HG03432 (cell line): Measurements from ENCODE around the gene SMARCA5.
A peak's percentile ranks its signal among the peaks of the same experiment; 100 is the strongest.

Source experiments
- ATAC-seq: cut with Tn5 transposase; IDR thresholded peaks from one replicate; pipeline ENCODE4 v1.9.1; 2021; ENCODE audit warnings: mild to moderate bottlenecking, moderate library complexity; ENCODE audit not compliant: unreplicated experiment

Gene SMARCA5

DNA sequence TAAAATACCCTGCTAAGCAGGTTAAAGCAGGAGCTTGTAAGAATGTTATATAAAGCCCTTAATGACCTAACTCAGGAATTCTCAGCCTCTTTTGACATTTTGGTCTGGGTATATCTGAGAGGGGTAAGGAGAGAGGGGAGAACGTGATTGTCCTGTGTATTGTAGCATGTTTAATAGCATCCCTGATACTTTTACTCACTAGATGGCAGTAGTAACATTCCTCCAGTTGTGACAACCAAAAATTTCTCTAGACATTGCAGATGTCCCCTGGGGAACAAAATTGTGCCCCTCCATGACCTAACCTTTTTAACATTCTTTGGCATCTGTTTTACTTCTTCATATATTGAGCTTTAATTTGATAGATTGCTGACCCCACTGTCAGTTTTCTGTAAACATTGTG, 17.9 kb downstream of the SMARCA5 start:
- ATAC-seq, result peak; percentile 63

DNA sequence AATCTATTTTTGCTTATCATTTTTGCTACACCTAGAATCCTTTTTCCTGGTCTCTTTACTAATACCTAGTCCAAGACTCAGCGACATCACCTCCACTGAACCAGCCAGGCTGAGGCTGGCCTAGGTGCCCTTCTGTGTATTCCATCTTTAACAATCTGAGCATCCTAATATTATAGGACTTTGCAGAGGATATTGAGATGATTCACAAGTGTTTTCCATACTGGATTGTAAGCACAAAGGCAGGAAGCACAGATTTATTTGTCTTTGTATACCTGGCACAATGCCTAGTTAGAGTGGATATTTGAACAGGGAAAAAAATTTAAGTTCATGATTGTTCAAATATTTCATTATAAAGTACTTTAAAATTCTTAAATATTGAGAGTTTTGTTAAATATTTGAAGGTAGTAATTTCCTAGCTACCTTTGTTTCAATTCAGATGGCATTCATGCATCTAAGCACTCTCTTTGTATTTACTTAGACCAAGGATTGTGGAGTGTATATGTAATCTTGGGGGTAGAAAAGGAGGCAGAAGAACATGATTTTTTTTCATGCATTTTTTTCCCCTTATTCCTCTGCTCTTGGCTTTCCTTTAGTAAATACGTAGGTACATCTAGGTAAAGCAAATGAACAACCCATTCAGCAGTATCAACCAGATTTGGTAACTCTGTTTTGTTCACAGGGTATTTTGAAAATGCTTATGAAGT, 18.4 kb downstream of the SMARCA5 start:
- no peak for ATAC-seq

DNA sequence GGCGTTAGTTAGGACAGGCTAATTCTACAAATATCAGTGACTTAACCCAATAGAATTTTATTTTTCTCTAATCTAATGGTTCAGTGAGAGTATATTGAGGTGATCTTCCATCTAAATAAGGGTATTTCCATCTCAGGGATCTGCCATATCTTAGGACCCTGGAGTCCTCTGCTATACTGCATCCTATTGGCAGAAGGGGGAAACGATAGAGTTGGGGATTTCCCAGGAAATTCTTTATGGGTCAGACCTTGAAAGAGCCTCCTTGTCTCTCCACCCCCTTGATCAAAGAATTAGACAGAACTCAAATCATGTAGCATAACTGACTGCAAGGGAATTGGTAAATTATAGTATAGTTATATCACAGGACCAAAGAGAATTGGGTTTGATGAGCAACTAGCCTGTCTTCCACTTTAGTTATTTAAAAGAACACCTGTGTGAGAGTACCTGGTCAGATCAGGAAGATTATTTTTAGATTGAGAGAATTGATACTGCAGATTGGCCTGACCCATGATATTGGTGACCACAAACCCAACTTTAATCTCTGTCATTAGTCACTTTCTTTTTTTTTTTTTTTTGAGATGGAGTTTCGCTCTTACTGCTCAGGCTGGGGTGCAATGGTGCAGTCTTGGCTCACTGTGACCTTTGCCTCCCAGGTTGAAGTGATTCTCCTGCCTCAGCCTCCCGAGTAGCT, 25.6 kb downstream of the SMARCA5 start:
- ATAC-seq, result peak; percentile 57

DNA sequence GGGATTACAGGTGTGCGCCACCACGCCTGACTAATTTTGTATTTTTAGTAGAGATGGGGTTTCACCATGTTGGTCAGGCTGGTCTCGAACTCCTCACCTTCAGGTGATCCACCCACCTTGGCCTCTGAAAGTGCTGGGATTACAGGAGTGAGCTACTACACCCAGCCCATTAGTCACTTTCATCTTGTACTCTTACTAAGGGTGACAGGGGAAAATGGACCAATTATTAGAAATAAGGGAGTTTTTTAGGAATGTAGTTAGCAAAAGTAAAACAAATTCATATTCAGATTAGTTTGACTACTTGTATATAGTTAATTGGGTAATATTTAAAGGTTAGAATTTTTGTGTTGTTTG, 26.1 kb downstream of the SMARCA5 start:
- no peak for ATAC-seq

DNA sequence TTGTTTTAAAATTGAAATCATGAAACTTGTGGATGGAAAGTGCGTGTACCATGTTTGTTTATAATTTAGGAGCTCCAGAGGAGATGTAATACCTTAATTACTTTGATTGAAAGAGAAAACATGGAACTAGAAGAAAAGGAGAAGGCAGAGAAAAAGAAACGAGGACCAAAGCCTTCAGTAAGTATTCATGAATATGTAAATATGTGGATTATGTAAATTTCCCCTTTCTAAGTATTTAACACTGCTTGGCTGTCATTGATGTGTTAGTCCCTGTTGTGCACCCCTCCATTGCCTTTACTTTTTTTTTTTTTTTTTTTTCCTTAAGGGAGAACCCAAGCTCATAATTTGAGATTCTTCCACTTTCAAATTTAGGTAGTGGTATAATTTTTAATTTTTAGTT, 36.4 kb downstream of the SMARCA5 start:
- no peak for ATAC-seq

DNA sequence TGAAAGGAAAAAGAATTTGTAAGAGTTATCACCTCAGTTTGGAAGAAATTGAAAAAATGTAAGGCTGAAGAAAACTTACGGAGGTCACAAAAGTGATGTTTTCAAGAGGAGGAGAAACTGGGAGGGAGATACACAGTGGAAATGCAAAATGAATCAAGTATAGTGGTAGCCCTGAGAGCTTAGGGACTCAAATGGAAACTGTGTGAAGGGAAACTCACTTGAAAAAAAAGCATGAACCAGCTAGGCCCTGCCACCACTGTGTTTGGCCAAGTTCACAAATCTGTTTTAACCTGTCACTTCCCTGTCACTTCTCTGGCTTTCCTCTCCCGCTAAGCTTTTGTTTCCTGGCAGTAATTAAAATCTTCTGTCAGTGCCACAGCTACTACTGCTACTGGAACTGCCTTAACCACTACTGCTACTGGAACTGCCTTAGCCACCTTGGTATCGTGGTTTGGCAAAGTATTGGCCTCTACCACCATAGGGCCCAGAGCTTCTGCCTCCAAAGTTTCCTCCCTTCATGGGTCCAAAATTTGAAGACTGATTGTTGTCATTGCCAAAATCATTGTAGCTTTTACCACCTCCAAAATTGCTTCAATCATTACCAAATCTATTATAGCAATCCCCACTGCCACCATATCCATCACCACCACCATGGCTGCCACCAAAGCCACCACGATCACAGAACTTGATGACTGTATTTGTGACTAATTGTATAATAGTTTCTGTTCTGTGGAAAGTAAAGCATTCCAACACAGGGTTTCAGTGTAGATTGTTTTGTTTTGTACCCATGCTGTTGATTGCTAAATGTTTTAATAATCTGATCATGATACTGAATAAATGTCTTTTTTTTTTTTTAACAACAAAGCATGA, 41.5 kb downstream of the SMARCA5 start:
- peak; percentile 68 for ATAC-seq

DNA sequence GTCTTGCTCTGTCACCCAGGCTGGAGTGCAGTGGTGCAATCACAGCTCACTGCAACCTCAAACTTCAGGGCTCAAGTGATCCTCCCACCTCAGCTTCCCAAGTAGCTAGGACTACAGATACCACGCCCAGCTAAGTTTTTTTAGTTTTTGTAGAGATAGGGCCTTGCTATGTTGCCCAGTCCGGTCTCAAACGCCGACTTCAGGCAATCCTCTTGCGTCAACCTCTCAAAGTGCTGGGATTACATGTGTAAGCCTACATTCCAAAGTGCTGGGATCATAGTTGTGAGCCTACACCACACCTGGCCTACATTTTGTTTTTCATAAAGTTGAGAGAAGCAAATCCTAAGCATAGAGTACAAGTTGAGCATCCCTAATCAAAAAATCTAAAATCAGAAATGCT, 42.2 kb downstream of the SMARCA5 start:
- ATAC-seq, result no peak

DNA sequence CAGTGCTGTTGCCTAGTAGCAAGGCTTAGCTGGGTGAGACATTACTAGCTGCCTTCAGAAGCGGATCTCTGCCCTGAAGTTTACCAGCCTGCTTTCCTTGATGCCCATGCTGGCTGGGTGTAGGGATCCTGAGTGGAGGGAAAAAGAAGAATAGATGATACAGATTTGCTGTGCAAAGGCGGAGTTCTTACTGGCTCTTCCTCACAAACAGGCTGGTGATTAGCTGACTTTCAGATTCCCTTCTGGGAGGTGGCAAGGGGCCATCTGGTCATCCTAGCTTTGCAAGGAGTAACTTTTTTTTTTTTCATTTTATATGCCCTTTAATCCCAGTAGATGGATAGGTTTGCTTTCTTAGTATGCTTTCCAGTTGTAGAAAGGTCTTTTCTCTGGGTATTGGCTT, 44.8 kb downstream of the SMARCA5 start:
- no peak for ATAC-seq

DNA sequence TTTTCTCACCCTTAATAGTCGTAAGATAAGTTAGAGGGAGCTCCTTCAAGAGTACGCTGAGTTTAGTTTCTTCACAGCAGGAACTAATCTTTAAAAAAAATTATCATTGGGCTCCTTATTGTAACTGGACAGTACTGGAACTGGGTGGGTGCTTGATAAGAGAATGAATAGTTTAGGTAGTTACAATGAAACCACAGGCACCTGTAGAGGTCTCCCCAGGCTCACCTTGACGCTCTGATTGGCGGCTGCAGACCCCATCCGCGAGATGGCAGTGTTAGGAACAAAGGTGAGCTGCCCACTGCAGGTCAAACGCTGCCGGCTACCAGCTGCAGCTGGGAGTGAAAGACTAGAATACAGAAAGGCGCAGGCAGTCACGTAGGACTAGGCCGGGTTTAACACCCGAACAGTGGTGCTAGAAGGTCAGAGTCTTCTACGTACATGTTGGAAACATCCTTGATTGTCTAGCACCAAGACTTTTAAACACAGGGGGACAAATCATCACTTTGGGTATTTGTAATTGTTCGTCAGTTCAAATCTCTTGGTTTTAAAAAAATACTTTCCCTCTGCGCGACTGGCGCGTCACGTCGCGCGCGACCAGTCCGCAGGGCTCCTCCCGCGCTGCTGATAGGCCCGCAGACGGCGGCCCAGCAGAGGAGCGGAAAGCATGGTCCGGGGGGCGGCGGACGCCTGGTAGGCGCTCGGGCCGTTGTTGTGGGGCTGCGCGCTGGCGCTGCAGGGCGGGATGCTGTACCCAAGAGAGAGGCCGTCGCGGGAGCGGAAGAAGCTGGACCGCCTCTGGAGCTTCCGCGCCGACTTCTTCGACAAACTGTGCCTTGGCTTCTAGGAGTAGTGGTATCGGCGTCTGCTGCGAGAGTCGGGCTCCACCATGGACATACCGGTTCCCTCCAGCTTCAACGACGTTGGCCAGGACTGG, 45.6 kb downstream of the SMARCA5 start:
- peak; percentile 84 for ATAC-seq

DNA sequence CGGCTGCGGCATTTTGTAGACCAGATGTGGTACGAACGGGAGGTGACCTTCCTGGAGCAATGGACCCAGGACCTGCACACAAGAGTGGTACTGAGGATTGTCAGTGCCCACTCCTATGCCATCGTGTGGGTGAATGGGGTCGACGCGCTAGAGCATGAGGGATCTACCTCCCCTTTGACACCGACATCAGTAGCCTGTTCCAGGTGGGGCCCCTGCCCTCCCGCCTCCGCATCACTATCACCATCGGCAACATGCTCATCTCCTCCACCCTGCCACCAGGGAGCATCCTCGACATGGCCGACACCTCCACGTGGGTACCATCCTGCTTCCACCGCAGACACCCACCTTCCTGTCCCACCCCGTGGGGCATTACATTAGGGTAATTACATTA, 46.2 kb downstream of the SMARCA5 start:
- ATAC-seq, result peak; percentile 16

DNA sequence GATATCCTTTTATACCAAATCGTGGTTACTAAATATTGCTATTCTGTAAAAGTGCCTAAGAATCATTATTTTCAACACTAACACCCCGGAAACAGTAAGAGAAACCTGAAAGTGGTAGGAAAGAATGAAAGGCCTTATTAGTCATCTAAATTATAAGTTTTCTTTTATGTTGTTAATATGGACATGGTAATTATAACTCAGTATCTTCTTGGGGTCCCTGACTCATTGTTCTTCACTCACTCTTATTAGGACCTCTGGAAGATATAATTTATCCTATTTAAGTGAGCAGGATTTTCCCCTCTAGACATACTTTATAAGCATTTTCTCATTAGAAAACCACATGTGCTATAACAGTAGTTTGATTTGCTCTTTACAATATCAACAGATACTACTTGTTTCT, 51.0 kb downstream of the SMARCA5 start:
- no peak for ATAC-seq

DNA sequence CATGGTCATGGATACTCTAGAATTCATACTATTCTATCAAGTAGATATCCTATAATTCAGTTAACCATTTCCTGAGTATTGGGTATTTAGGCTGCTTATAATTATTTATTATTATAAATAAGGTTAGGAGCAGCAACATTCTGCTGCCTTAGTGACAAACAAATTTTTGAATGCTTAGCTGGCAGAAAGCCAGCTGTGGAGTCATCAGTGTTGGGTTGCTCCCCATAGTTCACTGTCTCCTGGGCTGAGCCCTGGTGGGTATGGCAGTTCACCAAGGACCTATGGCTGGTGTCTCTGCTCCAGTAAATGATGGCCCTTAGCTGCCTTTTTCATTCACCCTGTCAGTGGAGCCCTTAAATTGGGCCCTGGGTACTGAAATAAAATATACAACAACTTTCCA, 61.8 kb downstream of the SMARCA5 start:
- no peak for ATAC-seq

DNA sequence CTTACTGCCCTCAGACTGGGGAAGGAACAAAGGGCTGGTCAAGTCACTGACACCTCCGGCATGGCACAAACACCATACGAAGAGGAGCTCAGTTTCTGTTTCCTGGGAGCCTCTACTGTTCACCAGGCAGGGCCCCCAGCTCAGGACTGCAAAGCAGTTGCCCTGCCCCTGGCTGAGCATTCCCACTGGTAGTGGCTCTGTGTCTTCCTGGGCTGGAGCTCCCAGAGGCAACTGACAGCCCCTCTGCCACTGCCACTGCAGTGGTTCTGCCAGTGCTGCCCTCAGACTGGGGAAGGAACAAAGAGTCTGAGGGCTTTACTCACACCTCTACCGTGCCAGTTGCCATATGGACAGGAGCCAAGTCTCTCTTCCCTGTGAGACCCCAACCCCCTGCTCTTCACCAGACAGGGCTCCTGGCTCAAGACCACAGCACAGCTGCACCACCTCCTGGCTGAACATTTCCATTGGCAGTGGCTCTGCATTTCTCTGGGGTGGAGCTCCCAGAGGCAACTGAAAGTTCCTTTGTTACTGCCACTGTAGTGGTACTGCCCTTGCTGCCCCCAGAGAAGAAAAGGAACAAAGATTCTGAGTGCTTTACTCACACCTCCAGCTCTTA, 67.9 kb downstream of the SMARCA5 start:
- ATAC-seq, result no peak

DNA sequence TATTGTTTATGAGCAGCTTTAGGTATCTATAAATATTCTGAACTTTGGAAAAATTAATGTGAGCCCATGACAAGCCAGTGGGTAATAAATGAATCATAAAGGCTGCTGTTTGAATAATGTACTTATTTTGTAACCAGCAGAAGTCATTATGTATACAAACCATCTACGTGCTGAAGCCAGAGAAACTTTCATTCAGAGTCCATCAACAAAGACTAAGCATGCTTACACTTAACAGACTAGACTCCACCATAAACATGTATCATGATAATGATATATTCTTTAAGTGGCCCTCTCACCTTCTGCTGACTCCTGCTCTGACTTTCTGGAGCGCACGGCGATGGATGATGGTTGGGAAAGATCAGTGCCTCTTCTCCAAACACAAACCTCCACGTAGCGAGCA, 72.0 kb downstream of the SMARCA5 start:
- ATAC-seq, result no peak

DNA sequence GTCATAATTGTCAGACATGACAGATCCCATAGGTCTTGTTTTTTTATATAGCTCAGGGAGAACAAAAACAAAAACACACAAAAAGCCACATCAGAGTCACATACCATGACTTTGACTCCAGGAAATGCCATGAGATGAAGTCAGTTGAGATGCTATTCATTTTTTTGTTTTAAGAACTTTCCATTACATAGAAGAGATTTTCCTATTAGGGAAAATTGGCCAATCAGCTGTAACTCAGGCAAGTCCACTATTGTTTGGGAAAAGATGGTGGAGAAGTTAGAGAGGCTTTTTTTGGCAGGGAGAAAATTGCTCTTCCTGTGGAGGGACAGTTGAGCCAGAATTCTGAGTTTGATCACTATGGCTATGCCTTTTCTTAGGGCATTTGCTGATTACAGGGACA, 72.6 kb downstream of the SMARCA5 start:
- ATAC-seq, result no peak

DNA sequence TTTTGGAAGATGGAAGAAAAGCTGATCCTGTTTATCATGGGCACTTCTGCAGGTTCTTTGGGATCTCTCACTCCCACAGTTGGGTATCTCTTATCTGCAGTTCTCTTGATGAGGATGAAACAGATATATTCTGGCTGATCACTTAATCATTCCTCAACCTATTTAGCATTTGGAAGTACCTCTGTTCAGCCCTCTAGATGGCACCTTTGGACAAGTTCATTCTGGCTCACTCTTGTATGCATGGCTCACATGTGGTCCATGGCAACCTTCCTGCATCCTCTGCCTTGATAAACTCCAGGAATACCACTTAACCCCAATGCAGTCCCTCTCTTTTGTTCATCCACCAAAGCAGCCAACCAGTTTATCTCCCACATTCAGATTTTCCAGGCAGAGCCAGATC, 74.2 kb downstream of the SMARCA5 start:
- ATAC-seq, result no peak

DNA sequence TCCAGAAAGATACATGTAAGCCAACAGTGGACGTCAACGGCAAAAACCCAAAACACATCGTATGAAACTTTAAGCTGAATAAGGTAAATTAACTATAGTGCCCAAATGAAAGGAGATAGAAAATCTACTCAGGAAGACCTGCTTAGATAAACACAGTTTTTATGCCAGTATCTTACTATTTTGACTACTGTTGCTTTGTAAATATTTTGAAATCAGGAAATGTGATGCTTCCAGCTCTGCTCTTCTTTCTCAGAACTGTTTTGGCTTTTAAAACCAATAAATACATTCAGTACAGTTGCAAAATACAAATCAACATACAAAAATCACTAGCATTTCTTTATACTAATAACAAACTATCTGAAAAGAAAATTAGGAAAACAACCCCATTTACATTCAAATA, 83.8 kb downstream of the SMARCA5 start:
- ATAC-seq, result no peak

DNA sequence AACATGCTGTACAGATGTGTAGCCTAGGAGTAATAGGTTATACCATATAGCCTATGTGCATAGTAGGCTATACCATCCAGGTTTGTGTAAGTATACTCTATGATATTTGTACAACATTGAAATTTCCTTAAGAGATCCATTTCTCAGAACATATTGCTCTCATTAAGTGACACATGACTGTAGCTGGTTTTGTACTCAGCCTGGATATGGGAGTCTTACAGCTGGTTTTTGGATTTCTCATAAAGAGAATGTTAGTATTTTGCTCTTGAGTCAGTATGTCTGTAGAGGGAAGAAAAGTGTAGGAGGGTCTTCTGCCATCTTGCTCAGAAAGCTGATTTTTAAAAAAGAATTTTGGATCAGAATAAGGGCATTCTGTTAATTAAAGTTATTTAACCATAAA, 85.3 kb downstream of the SMARCA5 start:
- no peak for ATAC-seq

DNA sequence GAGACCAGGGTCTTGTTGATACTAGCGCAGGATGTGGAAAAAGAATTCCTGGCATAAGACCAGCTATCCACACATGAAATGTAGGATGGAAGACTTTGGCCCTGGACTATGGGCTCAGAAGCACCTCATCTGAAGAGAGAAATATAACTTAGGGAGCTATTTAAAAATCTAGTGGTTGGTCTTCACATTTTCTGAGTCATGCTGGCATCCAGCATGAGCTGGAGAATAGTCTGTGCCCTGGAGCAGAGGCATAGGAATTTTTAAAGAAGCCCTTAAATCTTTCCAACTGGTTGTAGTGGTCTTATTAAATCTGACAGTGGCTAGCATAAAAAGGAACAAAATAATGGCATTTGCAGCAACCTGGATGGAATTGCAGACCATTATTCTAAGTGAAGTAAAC, 86.3 kb downstream of the SMARCA5 start:
- no peak for ATAC-seq

DNA sequence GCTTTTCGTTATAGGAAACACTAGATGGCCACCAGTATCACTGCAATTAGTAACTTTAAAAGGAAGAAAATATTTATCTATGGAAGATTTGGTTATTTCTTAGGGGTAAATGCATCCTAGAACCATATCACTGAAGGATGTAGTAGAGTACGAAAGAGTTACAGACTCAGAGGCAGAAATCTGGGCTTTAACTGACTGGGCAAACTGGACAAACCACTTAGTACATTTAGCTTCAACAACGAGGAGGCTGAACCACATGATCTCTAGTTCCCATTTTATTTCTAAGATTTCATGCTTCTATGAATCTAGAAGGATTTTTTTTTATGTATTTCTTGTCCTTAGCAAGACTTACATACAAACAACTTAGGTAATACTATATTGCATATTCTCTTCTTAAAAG, 93.0 kb downstream of the SMARCA5 start:
- ATAC-seq, result no peak
